ENCODE results near the gene UCHL1.
"Not testable (repeated sequence)": the region's sequence is repeated elsewhere in the genome, so short reads cannot be mapped to it uniquely, and the experiment has no call there.

Gene UCHL1

DNA sequence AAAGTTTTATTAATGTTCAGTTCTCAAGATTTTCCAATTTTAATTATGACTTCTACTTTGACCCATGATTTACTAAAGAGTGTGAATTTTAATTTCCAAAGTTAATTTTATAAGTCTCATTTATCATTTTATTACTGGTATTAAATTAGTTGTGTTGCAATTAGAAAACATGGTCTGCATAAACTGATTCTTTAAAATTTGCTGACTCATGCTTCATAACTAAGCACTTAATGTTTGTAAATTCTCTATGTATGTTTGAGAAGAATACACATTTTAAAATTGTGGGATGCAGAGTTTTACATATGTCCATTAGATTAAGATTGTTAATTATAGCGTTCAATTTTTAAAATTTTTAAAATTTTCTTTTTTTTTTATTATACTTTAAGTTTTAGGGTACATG lies 20.2 kb upstream of the UCHL1 start:
- no peak for DNase-seq (ENCODE audit: low read depth in 2 of 2)

DNA sequence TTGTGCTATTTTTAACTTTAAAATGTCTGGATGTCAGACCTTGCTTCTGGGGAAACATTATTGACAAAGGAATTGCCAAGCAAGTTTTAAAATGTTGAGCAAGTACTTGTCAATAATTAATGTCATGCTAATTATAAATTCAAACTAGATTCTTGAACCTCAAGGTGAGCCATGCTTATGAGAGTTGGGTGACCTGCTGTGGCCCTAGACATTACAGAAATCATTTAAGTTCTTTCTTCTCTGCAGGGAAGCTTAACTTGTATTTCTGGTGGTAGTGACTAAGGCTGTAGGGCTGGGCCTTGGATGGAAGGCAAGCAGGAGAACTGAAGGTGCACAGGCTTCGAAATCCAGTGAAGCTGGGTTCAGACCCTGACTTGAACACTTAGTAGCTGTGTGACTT lies 14.8 kb upstream of the UCHL1 start:
- DNase-seq (ENCODE audit: low read depth in 2 of 2) = no peak

GRCh38 chr4:41245983-41246382 lies 10.7 kb upstream of the UCHL1 start:
- no peak for DNase-seq (ENCODE audit: low read depth in 2 of 2)

GRCh38 chr4:41256131-41256739 lies 493 bp upstream of the UCHL1 start:
- DNase-seq (ENCODE audit: low read depth in 2 of 2) = no peak

DNA sequence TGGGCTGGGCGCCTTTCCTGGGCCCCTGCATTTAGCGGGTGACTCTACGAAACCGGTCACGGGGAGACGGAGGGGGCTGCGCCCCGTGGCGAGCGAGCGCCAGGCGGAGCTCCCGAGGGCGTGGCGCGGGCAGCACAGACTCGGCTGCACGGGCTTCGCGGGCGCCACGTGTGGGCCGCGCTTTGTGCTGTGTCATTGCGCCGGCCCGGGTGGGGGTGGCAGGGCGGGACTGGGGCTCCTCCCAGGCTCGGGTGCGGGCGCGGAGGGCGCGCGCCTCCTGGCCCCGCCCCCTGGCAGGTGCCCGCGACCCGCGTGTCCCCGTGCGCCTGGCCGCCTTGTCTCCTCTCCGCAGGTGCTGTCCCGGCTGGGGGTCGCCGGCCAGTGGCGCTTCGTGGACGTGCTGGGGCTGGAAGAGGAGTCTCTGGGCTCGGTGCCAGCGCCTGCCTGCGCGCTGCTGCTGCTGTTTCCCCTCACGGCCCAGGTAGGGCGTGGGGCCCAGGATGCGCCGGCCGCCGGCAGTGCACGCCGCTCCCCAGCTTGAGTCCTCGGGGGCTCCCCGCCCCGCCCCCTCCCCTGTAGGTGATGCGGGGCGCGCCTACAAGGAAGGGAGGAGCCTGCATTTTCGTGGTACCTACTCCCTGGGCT lies 651 bp downstream of the UCHL1 start:
- peak in 1 of 2 donors; percentile 14 for DNase-seq (ENCODE audit: low read depth in 2 of 2)

DNA sequence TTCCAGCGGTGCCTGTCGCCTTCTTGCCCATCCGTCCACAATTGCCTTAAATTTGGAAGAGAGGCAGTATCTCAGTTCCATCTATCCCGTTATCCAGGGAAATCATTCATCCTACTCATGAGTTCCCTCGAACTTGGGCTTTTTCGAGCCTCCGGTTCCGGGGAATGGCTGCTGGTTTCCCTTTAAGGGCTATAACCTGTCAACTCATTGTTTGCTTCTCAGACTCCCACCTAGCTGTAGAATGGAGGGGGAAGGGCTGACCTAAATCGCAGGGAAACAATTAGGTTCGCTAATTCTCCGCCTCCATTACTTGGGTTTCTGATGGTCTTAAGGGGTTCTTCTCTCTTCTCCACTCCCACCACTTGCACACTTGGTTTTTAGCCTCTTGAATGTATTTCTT lies 1.2 kb downstream of the UCHL1 start:
- DNase-seq (ENCODE audit: low read depth in 2 of 2) = no peak

DNA sequence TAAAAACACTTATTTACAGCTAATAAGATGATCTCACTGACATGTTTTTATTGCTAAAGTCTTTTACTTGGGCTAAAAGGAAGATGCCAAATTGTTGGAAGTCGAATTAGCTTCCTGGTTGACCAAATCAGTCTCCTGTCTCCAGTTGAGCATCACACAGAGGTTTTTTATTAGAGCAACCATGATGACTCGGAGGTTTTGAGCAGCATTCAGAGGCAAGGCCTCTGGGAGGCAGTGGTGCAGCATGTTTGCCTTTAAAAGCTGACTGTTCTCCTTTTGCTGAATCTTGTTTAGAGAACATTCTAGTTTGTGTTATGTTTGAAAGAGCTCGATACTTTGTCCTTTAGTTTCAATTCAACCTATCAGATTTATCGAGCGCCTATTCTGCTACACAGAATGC lies 2.1 kb downstream of the UCHL1 start:
- DNase-seq (ENCODE audit: low read depth in 2 of 2) = no peak

DNA sequence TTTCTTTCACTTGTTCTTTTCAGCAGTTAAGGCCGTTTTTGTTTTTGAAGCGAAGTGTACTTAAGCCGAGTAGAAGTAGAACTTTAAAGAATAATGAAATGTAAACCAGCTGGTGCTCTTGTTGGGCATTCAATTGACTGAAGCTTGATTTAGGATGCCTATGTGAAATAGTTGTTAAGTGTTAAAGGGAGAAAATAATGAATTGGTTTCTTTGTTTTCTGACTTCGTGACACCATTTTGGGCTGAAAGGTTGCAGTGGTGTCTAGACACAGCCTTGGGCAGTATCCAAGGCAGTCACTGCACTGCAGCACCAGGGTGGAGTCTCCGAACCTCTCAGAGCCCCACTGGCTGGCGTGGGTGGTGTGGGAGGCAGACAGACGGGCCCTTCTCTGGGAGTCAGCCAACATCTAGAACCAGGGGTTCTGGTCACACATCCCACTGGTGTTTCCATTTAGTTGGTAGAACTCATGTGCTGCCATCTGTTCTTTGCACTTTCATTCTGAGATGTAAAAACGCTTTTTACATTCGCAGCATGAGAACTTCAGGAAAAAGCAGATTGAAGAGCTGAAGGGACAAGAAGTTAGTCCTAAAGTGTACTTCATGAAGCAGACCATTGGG lies 3.5 kb downstream of the UCHL1 start:
- DNase-seq (ENCODE audit: low read depth in 2 of 2) = no peak

DNA sequence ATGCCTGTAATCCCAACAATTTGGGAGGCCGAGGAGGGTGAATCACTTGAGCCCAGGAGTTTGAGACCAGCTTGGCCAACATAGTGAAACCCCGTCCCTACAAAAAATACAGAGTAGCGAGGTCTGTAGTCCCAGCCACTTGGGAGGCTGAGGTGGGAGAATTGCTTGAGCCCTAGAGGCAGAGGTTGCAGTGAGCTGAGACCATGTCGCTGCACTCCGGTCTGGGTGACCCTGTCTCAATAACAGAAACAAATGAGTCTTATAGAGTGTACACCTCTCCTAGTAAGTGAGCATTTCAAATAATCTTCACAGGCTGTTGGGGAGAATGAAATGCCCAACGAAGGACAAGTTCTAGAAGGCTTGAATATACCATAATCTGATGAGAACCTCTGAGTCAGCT lies 5.5 kb downstream of the UCHL1 start:
- DNase-seq (ENCODE audit: low read depth in 2 of 2) = no peak

GRCh38 chr4:41264212-41264611 lies 7.5 kb downstream of the UCHL1 start:
- DNase-seq (ENCODE audit: low read depth in 2 of 2) = no peak

GRCh38 chr4:41267997-41268396 lies 11.3 kb downstream of the UCHL1 start:
- no peak for DNase-seq (ENCODE audit: low read depth in 2 of 2)

- no peak for DNase-seq (ENCODE audit: low read depth in 2 of 2)
Observed at GRCh38 chr4:41268721-41269517, 12.2 kb downstream of the UCHL1 start.

GRCh38 chr4:41269682-41270081 lies 13.0 kb downstream of the UCHL1 start:
- no peak for DNase-seq (ENCODE audit: low read depth in 2 of 2)

DNA sequence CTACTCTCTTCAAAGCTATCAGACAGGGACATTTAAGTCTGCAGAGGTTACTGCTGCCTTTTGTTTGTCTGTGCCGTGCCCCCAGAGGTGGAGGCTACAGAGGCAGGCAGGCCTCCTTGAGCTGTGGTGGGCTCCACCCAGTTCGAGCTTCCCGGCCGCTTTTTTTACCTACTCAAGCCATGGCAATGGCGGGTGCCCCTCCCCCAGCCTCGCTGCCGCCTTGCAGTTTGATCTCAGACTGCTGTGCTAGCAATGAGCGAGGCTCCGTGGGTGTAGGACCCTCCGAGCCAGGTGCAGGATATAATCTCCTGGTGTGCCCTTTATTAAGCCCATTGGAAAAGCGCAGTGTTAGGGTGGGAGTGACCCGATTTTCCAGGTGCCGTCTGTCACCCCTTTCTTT lies 19.2 kb downstream of the UCHL1 start:
- DNase-seq (ENCODE audit: low read depth in 2 of 2) = not testable (repeated sequence)

GRCh38 chr4:41280010-41280409 lies 23.3 kb downstream of the UCHL1 start:
- DNase-seq (ENCODE audit: low read depth in 2 of 2) = no peak

GRCh38 chr4:41281038-41281634 lies 24.4 kb downstream of the UCHL1 start:
- DNase-seq (ENCODE audit: low read depth in 2 of 2) = no peak

GRCh38 chr4:41282366-41282765 lies 25.6 kb downstream of the UCHL1 start:
- DNase-seq (ENCODE audit: low read depth in 2 of 2) = no peak

- DNase-seq (ENCODE audit: low read depth in 2 of 2) = no peak
Observed at GRCh38 chr4:41285202-41285863, 28.6 kb downstream of the UCHL1 start.

DNA sequence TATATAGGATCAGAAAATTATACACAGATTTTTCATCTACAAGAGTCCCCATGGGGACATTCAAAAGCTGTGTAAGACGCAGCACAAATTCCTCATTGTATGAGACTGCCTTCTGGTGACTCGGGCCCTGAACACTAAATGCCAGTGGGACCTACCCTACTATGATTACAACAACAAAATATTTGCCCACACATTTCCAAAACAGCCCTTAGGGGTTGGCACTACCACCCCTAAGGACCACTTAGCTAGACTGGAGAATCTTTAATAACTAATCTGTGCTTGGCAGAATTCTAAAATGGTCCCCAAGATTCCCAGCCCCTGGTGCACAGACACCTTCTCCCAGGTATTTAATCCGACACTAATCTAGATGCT lies 29.1 kb downstream of the UCHL1 start:
- no peak for DNase-seq (ENCODE audit: low read depth in 2 of 2)

- no peak for DNase-seq (ENCODE audit: low read depth in 2 of 2)
Observed at GRCh38 chr4:41287005-41287404, 30.3 kb downstream of the UCHL1 start.

DNA sequence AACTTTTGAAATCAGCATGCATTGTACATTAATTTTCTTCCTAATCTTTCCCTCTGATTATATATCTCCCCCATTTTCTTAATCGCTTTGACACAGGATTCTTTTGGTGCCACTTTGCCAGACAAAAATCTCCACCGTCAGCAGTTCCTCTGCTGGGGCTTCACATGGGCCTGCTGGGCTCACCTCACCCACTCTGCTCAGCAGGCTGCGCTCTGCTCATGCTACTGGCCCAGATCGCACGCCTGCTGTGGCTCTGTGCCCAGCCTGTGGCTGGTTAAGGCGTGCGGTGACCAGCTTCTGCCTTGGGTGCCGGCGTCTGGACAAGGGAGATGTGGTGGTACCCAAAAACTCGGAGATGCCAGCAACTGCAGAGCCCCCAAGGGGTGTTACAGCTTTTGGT lies 31.1 kb downstream of the UCHL1 start:
- DNase-seq (ENCODE audit: low read depth in 2 of 2) = no peak

GRCh38 chr4:41288254-41288653 lies 31.5 kb downstream of the UCHL1 start:
- DNase-seq (ENCODE audit: low read depth in 2 of 2) = no peak
